GM19239 (cell line): ENCODE data around the gene PLCL2.
A peak's percentile ranks its signal among the peaks of the same experiment; 100 is the strongest.

Source experiments
- DNase-seq: peaks from one replicate; pipeline ENCODE4 v3.0.0; 2011; ENCODE audit warnings: low spot score; ENCODE audit not compliant: insufficient read length
- FAIRE-seq: peaks from 2 replicates; lab custom pipeline; 2011; peaks lifted over from hg19 to GRCh38; lab: Jason Lieb, UNC

Gene PLCL2

GRCh38 chr3:17033516-17034168, 148.9 kb downstream of the PLCL2 start:
- FAIRE-seq (no peak), DNase-seq (no peak)

GRCh38 chr3:17035033-17035432, 150.3 kb downstream of the PLCL2 start:
- FAIRE-seq (no peak), DNase-seq (no peak)

- DNase-seq (no peak), FAIRE-seq (no peak)
These were observed 151.2 kb downstream of the PLCL2 start for GRCh38 chr3:17035966-17036365.

- DNase-seq (no peak), FAIRE-seq (no peak)
These were observed 153.4 kb downstream of the PLCL2 start for GRCh38 chr3:17038141-17038540.

- DNase-seq = no peak
- FAIRE-seq = no peak
These were observed 154.3 kb downstream of the PLCL2 start for GRCh38 chr3:17038900-17039553.

GRCh38 chr3:17039594-17039993, 154.8 kb downstream of the PLCL2 start:
- FAIRE-seq (no peak), DNase-seq (no peak)

- FAIRE-seq (no peak), DNase-seq (no peak)
These were observed 155.7 kb downstream of the PLCL2 start for GRCh38 chr3:17040322-17040989.

- no peak for DNase-seq
These were observed 156.2 kb downstream of the PLCL2 start for GRCh38 chr3:17040990-17041377.

GRCh38 chr3:17044855-17045254, 160.1 kb downstream of the PLCL2 start:
- DNase-seq (no peak), FAIRE-seq (peak; percentile 70)

More at GRCh38 chr3:17040990-17041377, 156.2 kb downstream of the PLCL2 start:
- peak; percentile 37 for FAIRE-seq

GRCh38 chr3:17045705-17046104, 160.9 kb downstream of the PLCL2 start:
- FAIRE-seq (no peak), DNase-seq (no peak)

GRCh38 chr3:17046623-17047022, 161.9 kb downstream of the PLCL2 start:
- FAIRE-seq (no peak), DNase-seq (no peak)

- DNase-seq (no peak), FAIRE-seq (peak; percentile 28)
These were observed 162.4 kb downstream of the PLCL2 start for GRCh38 chr3:17047162-17047561.

- DNase-seq (no peak), FAIRE-seq (no peak)
These were observed 163.1 kb downstream of the PLCL2 start for GRCh38 chr3:17047894-17048293.

GRCh38 chr3:17050071-17050470, 165.3 kb downstream of the PLCL2 start:
- no peak for FAIRE-seq
- DNase-seq = no peak

GRCh38 chr3:17050506-17050905, 165.8 kb downstream of the PLCL2 start:
- no peak for FAIRE-seq
- DNase-seq = no peak

- no peak for DNase-seq
- no peak for FAIRE-seq
These were observed 167.6 kb downstream of the PLCL2 start for GRCh38 chr3:17052363-17052762.

GRCh38 chr3:17054301-17054981, 169.7 kb downstream of the PLCL2 start:
- DNase-seq = no peak
- no peak for FAIRE-seq

- no peak for FAIRE-seq
- DNase-seq = no peak
These were observed 170.2 kb downstream of the PLCL2 start for GRCh38 chr3:17054982-17055343.

- no peak for FAIRE-seq
These were observed 170.9 kb downstream of the PLCL2 start for GRCh38 chr3:17055374-17056276.

GRCh38 chr3:17057321-17057720, 172.6 kb downstream of the PLCL2 start:
- DNase-seq (no peak), FAIRE-seq (no peak)

More at GRCh38 chr3:17055374-17056276, 170.9 kb downstream of the PLCL2 start:
- no peak for DNase-seq
